Vagina (tissue), 2 donors: ENCODE results near the gene CCDC141. TPM values are rescaled to one million over a fixed set of nuclear protein-coding genes. Genes with fewer than 3 reads are reported as not detected.
"Not testable (repeated sequence)": the region's sequence is repeated elsewhere in the genome, so short reads cannot be mapped to it uniquely, and the experiment has no call there.

Experiments
- DNase-seq, 2 donors: peaks; one replicate each; pipeline ENCODE4 v3.0.0-alpha.2; 2017; ENCODE audit errors: extremely low spot score in 2 of 2
- H3K27ac ChIP-seq: fragments of 200-600 bp; sonication (generic); one replicate; pipeline ENCODE4 v1.5.1; 2019
- H3K27me3 ChIP-seq: fragments of 200-600 bp; sonication (generic); one replicate; pipeline ENCODE4 v1.5.1; 2019
- H3K36me3 ChIP-seq, 2 donors: fragments of 200-600 bp; sonication (generic); one replicate each; pipeline ENCODE4 v1.5.1; 2017 to 2019
- H3K4me1 ChIP-seq: fragments of 200-600 bp; sonication (generic); one replicate; pipeline ENCODE4 v1.5.1; 2019
- H3K4me3 ChIP-seq, 2 donors: fragments of 200-600 bp; sonication (generic); 1 replicate in 1 of 2; 2 replicates in 1 of 2; pipeline ENCODE4 v1.5.1; 2016 to 2019
- H3K9me3 ChIP-seq: fragments of 200-600 bp; sonication (generic); one replicate; pipeline ENCODE4 v1.5.1; 2019
- POLR2A ChIP-seq, 2 donors: fragments of 450-650 bp; IDR thresholded peaks; one replicate each; pipeline ENCODE4 v1.6.1; 2017; ENCODE audit warnings: antibody characterized with exemption in 2 of 2, mild to moderate bottlenecking in 2 of 2, moderate library complexity in 2 of 2
- POLR2AphosphoS5 ChIP-seq, 2 donors: sonication (generic); formaldehyde crosslinking; IDR thresholded peaks; one replicate each; pipeline ENCODE4 v1.9.0; 2017; ENCODE audit warnings: antibody characterized with exemption in 2 of 2, mild to moderate bottlenecking in 2 of 2, low read depth in 1 of 2; ENCODE audit not compliant: insufficient read depth in 1 of 2
- intact Hi-C: fragments of 100-400 bp; cut with DNase I; formaldehyde crosslinking; loops from one replicate; pipeline ENCODE4 v1.15.1; 2023
- total RNA-seq: library from RNA; depleted of rRNA; stranded (reverse); fragments of >200 nt; gene quantifications from one replicate; pipeline ENCODE4 v1.2.3, GENCODE V29; 2016
- TF ChIP-seq, protein P1 (sequence below), 3 experiments: fragments of 450-650 bp in 2 of 3; fragments of 200-600 bp in 1 of 3; sonication (generic) in 1 of 3; IDR thresholded peaks; one replicate each; pipeline ENCODE4 v1.5.1; 2017 to 2019; ENCODE audit warnings: antibody characterized with exemption in 3 of 3, mild to moderate bottlenecking in 2 of 3, moderate library complexity in 2 of 3

The CCDC141 gene
- total RNA-seq, 1 donor from 2014 or later, result 2.0 TPM

- no peaks in the 10 kb centered on the region for H3K9me3 ChIP-seq
- H3K4me3 ChIP-seq, result no peak overlapping the region
- H3K36me3 ChIP-seq, result no peaks in the 10 kb centered on the region
- H3K4me1 ChIP-seq, result no peaks in the 10 kb centered on the region
- TF ChIP-seq POLR2AphosphoS5 (IDR thresholded peaks at IDR 0.05; ENCODE audit: insufficient read depth in 1 of 2, low read depth in 1 of 2) (no peak), POLR2A (IDR thresholded peaks at IDR 0.05) (no peak)
- TF ChIP-seq, protein P1, sequence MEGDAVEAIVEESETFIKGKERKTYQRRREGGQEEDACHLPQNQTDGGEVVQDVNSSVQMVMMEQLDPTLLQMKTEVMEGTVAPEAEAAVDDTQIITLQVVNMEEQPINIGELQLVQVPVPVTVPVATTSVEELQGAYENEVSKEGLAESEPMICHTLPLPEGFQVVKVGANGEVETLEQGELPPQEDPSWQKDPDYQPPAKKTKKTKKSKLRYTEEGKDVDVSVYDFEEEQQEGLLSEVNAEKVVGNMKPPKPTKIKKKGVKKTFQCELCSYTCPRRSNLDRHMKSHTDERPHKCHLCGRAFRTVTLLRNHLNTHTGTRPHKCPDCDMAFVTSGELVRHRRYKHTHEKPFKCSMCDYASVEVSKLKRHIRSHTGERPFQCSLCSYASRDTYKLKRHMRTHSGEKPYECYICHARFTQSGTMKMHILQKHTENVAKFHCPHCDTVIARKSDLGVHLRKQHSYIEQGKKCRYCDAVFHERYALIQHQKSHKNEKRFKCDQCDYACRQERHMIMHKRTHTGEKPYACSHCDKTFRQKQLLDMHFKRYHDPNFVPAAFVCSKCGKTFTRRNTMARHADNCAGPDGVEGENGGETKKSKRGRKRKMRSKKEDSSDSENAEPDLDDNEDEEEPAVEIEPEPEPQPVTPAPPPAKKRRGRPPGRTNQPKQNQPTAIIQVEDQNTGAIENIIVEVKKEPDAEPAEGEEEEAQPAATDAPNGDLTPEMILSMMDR (IDR thresholded peaks at IDR 0.05), result no peak
- intact Hi-C loops, result no loop called here
- no peaks in the 10 kb centered on the region for H3K27me3 ChIP-seq
- no peak overlapping the region for H3K27ac ChIP-seq
- no peak for DNase-seq
Measured at GRCh38 chr2:179069685-179070084, 19.7 kb upstream of the CCDC141 start.

DNA sequence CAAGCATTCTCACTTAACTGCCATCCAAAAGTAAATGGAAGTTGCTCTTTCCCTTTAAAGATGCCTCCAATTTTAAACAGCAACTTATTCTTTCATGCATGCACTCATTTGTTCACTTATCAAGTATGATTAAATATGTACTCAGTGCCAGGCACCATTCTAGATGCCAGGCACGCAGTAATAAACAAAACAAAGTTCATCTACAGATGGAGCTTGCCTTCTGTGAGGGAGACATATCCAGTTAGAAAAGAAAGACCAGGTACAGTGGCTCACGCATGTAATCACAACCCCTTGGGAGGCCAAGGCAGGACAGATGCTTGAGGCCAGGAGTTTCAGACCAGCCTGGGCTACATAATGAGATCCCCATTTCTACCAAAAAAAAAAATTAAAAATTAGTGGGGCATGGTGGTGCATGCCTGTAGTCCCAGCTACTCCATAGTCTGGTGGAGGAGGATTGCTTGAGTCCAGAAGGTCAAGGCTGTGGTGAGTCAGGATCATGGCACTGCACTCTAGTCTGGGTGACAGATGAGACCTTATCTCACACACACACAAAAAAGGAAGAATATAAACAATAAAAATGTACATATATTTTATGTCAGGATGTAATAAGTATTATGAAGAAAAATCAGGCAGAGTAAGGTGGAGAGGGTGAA, 19.2 kb upstream of the CCDC141 start:
- no peak overlapping the region for H3K4me3 ChIP-seq
- no peak for DNase-seq
- intact Hi-C loops, result no loop called here
- H3K9me3 ChIP-seq, result no peaks in the 10 kb centered on the region
- H3K4me1 ChIP-seq, result no peaks in the 10 kb centered on the region
- no peaks in the 10 kb centered on the region for H3K36me3 ChIP-seq
- H3K27ac ChIP-seq, result no peak overlapping the region
- H3K27me3 ChIP-seq, result no peaks in the 10 kb centered on the region
- TF ChIP-seq, protein P1 (IDR thresholded peaks at IDR 0.05), result no peak
- TF ChIP-seq POLR2A (IDR thresholded peaks at IDR 0.05), result no peak
- no peak for TF ChIP-seq POLR2AphosphoS5 (IDR thresholded peaks at IDR 0.05; ENCODE audit: insufficient read depth in 1 of 2, low read depth in 1 of 2)

- Histone ChIP-seq H3K27ac (no peak overlapping the region), H3K4me1 (no peaks in the 10 kb centered on the region), H3K9me3 (no peaks in the 10 kb centered on the region), H3K27me3 (no peaks in the 10 kb centered on the region), H3K4me3 (no peak overlapping the region), H3K36me3 (no peaks in the 10 kb centered on the region)
- TF ChIP-seq, protein P1 (IDR thresholded peaks at IDR 0.05), result no peak
- TF ChIP-seq POLR2A (IDR thresholded peaks at IDR 0.05), result no peak
- no peak for TF ChIP-seq POLR2AphosphoS5 (IDR thresholded peaks at IDR 0.05; ENCODE audit: insufficient read depth in 1 of 2, low read depth in 1 of 2)
- intact Hi-C loops, result no loop called here
- no peak for DNase-seq
Measured at GRCh38 chr2:179059026-179059700, 9.2 kb upstream of the CCDC141 start.

DNA sequence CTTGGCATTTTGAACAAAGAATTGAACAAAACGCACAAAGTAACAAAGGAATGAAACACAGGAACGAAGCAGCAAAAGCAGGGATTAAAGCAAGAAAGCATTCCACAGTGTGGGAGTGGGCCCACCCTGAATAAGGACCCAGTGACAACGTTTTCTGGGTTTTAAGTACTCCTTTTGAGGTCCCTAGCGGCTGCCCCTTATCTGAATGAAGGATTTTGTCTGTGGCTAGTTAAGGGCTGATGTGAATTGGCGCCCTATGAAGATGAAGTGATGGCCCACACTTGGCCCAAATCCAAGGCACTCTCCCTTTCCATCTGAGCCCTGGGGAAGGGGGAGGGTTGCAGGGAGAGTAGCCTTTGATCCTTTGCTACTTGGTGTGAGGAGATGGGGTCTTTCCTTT, 7.8 kb upstream of the CCDC141 start:
- no peaks in the 10 kb centered on the region for H3K4me1 ChIP-seq
- intact Hi-C loops, result no loop called here
- no peak for DNase-seq
- H3K4me3 ChIP-seq, result no peak overlapping the region
- TF ChIP-seq, protein P1 (IDR thresholded peaks at IDR 0.05), result no peak
- TF ChIP-seq POLR2A (IDR thresholded peaks at IDR 0.05) (no peak), POLR2AphosphoS5 (IDR thresholded peaks at IDR 0.05; ENCODE audit: insufficient read depth in 1 of 2, low read depth in 1 of 2) (no peak)
- no peaks in the 10 kb centered on the region for H3K36me3 ChIP-seq
- no peaks in the 10 kb centered on the region for H3K9me3 ChIP-seq
- H3K27ac ChIP-seq, result no peak overlapping the region
- H3K27me3 ChIP-seq, result no peaks in the 10 kb centered on the region

GRCh38 chr2:179053568-179053967, 3.6 kb upstream of the CCDC141 start:
- H3K27me3 ChIP-seq, DNase-seq, H3K27ac ChIP-seq, H3K4me3 ChIP-seq, intact Hi-C loops, H3K4me1 ChIP-seq, H3K36me3 ChIP-seq, H3K9me3 ChIP-seq: not testable (repeated sequence)
